Stimulated activated CD8-positive, alpha-beta memory T cell treated with anti-CD3 and anti-CD28 coated beads, Interleukin-12 subunit alpha, Interleukin-12 subunit beta, amount 100 ng/mL, for 4 hours (primary cell): Measurements from ENCODE around the gene DNAJB6.

ENCODE experiments used
- DNase-seq: peaks from one replicate; pipeline ENCODE4 v3.0.0-alpha.2; 2020; ENCODE audit warnings: low read depth

The DNAJB6 gene

GRCh38 chr7:157428554-157428945, 91.7 kb downstream of the DNAJB6 start:
- no peak for DNase-seq

- no peak for DNase-seq
Observed at GRCh38 chr7:157429001-157429679, 92.3 kb downstream of the DNAJB6 start.

- DNase-seq: no peak
Observed at GRCh38 chr7:157429680-157430224, 92.9 kb downstream of the DNAJB6 start.

GRCh38 chr7:157430721-157431120, 93.9 kb downstream of the DNAJB6 start:
- DNase-seq: no peak

DNA sequence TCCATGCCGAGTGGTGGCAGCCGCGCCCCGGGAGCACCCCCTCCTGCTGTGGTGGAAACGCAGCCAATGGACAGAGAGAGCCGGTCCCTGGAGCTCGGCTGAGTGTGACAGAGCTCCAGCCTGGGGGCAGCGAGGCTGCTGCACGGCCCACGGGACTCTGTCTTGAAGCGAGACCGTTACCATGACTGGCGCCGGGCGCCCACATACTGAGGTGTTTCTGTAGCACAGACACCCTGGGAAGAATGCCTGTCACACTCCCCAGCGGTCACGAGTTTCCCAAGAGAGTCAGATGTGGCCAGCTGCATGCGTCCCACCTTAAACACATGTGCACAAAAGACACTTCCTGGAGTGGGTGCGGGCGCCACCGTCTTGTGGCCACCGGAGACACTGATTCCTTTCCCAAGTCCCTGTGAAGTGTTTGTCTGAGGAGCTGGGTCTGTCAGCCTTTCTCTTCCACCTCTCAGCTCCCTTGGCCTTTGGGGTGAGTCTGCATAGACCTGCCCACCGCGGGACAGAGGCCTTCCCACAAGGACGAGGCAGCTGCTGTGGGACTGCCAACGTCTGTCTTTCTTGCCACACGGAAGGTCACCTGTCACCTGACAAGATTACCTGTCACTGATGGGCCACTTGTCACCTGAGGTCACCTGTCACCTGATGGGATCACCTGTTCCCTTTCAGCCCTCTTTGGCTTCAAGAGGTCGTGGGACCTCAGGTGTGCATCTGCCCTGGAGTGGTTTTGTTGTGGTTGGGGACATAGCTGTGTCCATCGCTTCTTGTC, 94.6 kb downstream of the DNAJB6 start:
- no peak for DNase-seq

DNA sequence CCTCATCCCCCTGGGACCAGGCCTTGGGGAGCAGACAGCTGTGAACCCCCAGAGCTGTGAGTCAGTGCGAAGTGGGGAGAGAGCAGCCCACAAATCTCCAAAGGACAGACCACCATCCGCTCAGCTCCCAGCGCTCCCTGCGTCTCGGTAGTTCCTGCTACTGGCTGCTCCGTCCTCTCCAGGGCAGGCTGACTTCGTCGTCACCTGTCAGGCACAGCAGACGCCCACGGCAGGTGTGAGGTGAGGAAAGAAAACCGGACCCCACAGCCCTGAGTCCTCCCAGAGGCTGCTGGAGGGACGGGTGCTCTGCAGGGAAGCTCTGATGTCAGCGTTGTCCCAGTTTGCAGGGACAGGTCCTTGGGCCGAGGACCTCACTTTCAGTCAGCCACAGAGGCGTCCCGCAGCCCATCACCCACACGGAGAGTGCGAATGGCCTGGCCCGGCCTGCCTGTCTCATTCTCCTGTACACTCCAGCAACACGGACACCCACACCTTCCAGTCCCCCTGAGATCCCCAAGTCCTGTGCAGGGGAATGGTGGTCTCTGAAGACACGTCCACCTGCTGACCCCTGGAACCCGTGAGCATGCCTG, 95.2 kb downstream of the DNAJB6 start:
- no peak for DNase-seq

GRCh38 chr7:157432541-157432956, 95.7 kb downstream of the DNAJB6 start:
- DNase-seq: no peak

GRCh38 chr7:157432957-157433576, 96.3 kb downstream of the DNAJB6 start:
- DNase-seq: no peak

DNA sequence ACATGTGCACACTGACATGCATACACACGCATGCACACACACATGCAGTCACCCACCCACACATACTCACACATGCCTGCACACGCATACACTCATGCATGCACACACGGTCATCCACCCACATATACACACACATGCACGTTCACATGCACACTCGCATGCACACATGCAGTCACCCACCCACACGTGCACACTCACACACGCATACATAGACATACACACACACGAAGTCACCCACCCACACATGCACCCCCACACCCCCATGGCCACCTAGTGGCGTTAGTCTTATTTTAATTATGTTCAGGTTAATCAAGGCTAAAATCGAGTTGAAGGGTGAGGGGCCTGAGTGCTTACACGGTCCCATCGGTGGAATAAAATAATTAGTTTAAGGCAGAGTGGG, 96.8 kb downstream of the DNAJB6 start:
- DNase-seq: no peak

GRCh38 chr7:157434231-157434630, 97.4 kb downstream of the DNAJB6 start:
- no peak for DNase-seq

GRCh38 chr7:157434701-157435100, 97.9 kb downstream of the DNAJB6 start:
- no peak for DNase-seq

- no peak for DNase-seq
Observed at GRCh38 chr7:157436076-157436475, 99.3 kb downstream of the DNAJB6 start.

DNA sequence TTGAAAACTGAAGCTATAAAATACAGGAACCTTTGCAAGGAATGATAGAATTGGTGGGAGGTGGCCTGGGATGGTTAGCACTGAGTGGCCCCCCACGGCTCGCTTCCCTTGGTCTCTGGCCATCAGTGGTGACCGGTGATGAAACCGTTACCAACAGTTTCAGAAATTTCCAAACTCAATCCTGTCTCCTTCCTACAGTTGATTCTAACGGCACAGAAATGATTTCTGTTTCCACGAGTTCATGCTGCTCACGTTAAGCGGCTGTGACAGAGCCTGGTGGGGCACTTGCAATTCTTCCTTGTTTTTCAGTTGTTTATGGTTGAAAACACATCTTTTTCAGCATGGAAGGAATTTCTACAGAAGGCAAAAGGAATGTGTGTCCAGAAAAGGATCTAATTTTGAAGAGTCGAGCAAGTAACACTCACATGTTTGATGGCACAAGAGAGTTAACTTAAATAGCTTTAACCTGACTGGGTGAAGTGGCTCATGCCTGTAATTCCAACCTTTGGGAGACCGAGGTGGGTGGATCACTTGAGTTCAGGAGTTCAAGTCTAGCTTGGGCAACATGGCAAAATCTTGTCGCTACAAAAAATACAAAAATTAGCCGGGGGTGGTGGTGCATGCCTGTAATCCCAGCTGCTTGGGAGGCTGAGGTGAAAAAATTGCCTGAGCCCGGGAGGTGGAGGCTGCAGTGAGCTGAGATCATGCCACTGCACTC, 100.1 kb downstream of the DNAJB6 start:
- no peak for DNase-seq

DNA sequence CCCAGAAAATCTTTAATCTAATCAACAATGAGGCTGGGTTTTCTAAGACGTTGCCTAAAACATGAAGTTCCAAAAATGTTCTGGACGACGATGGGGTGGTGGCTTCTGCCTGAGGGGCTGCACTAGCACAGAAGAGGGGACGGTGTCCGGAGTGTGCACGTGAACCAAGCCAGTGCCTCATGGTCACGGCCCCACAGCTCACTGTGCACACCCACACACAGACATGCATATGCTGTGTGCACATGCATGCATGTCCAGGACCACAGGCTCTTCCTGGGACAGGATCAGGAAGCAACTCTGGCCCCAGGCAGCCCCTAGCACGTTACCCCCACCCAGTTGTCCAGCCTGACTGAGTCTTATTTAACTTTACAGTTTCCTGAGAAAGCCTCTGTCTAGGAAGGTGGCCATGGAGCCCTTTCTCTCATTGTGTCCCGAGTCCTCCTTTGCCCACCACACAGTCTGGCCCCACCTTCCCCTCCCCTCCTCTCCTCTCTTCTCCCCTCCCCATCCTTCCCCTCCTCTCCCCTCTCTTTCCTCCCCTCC, 100.8 kb downstream of the DNAJB6 start:
- DNase-seq: no peak

DNA sequence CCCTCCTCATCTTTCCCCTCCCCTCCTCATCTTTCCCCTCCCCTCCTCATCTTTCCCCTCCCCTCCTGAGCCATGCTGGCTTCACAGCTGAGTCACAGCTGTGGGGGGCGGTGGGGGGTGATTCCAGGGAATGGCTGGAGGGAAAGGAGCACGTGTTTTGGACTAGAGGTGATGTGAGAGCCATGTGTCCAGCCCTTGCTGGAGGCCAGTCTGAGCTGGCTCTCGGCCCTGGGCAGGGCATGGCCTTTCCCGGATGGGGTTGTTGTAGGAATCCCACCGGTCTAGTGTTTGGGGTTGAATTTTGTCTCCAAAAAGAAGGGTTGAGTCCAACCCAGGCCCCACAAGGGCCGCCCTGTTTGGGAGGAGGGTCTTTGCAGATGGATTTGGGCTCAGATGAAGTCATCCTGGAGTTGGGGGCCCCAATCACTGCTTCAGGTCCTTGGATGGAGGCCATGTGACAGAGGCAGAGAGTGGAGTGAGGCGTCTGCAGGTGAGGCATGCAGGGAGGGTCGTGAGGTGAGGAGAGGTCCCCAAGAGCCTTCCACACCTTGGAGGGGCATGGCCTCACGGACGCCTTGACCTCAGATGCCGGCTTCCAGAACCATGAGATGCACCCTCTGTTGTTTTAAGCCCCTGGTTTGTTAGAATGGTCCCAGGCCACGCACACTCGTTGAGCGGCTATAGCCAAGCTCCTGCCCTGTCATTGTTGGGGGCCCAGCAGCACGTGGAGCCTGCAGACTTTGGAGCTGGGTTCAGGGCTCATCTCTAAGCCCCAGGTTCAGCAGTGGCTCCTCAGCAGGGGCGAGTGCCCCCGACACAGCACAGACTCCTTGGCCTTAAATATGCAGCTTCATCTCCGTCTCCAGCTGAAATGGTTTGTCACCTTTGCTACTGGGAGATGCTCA, 101.6 kb downstream of the DNAJB6 start:
- no peak for DNase-seq

DNA sequence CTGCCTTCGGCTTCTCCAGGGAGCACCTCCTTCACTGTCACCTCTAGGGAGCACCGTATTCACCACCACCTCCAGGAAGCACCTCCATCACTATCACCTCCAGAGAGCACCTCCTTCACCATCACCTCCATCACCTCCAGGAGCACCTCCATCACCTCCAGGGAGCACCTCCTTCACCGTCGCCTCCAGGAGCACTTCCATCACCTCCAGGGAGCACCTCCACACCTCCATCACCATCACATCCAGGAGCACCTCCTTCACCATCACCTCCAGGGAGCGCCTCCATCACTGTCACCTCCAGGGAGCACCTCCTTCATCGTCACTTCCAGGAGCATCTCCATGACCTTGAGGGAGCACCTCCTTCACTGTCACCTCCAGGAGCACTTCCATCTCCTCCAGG, 102.3 kb downstream of the DNAJB6 start:
- no peak for DNase-seq

GRCh38 chr7:157439761-157440160, 103.0 kb downstream of the DNAJB6 start:
- DNase-seq: no peak

- DNase-seq: no peak
Observed at GRCh38 chr7:157440346-157441022, 103.7 kb downstream of the DNAJB6 start.

DNA sequence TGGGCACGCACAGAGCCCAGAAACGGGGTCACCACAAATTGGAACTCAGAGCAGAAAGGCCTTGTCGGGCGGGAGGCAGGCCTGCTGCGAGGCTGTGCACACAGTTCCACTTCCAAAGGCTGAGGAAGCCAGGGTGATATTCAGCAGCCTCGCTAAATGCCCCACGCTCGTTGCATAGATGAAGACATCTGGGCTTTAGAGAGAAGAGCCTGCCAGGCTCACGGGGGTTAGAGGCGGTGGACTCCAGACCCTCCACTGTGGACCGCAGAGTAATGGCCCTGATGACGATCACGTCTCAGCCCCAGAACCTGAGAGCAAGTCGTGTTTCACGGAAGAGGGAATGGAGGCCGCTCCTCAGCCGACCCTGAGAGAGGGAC, 104.2 kb downstream of the DNAJB6 start:
- no peak for DNase-seq

- no peak for DNase-seq
Observed at GRCh38 chr7:157442456-157442855, 105.7 kb downstream of the DNAJB6 start.
